HG03378 (cell line): Measurements from ENCODE around the gene HES2.
"Not testable (repeated sequence)": the region's sequence is repeated elsewhere in the genome, so short reads cannot be mapped to it uniquely, and the experiment has no call there.

ENCODE experiments used
- ATAC-seq: cut with Tn5 transposase; IDR thresholded peaks from one replicate; pipeline ENCODE4 v1.9.1; 2021; ENCODE audit warnings: mild to moderate bottlenecking, moderate library complexity; ENCODE audit not compliant: unreplicated experiment

Gene HES2

GRCh38 chr1:6454856-6455751, 35.4 kb upstream of the HES2 start:
- ATAC-seq = no peak

- ATAC-seq = not testable (repeated sequence)
Measured at GRCh38 chr1:6453895-6454855, 34.5 kb upstream of the HES2 start.

GRCh38 chr1:6450943-6451373, 31.2 kb upstream of the HES2 start:
- no peak for ATAC-seq

GRCh38 chr1:6450486-6450885, 30.8 kb upstream of the HES2 start:
- not testable (repeated sequence) for ATAC-seq

GRCh38 chr1:6450005-6450450, 30.3 kb upstream of the HES2 start:
- no peak for ATAC-seq

- ATAC-seq = no peak
Measured at GRCh38 chr1:6448749-6449631, 29.3 kb upstream of the HES2 start.

- ATAC-seq = no peak
Measured at GRCh38 chr1:6447818-6448748, 28.4 kb upstream of the HES2 start.

- ATAC-seq = no peak
Measured at GRCh38 chr1:6447016-6447817, 27.5 kb upstream of the HES2 start.

- no peak for ATAC-seq
Measured at GRCh38 chr1:6446665-6447015, 26.9 kb upstream of the HES2 start.

- not testable (repeated sequence) for ATAC-seq
Measured at GRCh38 chr1:6445929-6446328, 26.2 kb upstream of the HES2 start.

GRCh38 chr1:6445062-6445763, 25.5 kb upstream of the HES2 start:
- no peak for ATAC-seq

- ATAC-seq = no peak
Measured at GRCh38 chr1:6444377-6444776, 24.7 kb upstream of the HES2 start.

GRCh38 chr1:6443339-6444115, 23.8 kb upstream of the HES2 start:
- no peak for ATAC-seq

GRCh38 chr1:6441586-6441985, 21.9 kb upstream of the HES2 start:
- no peak for ATAC-seq

GRCh38 chr1:6440198-6441126, 20.7 kb upstream of the HES2 start:
- ATAC-seq = no peak

GRCh38 chr1:6438047-6438525, 18.4 kb upstream of the HES2 start:
- no peak for ATAC-seq
